HG03469 (cell line): ENCODE measurements around the gene KLF14.
"Not testable (repeated sequence)": the region's sequence is repeated elsewhere in the genome, so short reads cannot be mapped to it uniquely, and the experiment has no call there.

Experiments used
- ATAC-seq: cut with Tn5 transposase; IDR thresholded peaks from one replicate; pipeline ENCODE4 v1.9.1; 2021; ENCODE audit warnings: mild to moderate bottlenecking, moderate library complexity, moderate number of reproducible peaks; ENCODE audit not compliant: unreplicated experiment

Gene KLF14

DNA sequence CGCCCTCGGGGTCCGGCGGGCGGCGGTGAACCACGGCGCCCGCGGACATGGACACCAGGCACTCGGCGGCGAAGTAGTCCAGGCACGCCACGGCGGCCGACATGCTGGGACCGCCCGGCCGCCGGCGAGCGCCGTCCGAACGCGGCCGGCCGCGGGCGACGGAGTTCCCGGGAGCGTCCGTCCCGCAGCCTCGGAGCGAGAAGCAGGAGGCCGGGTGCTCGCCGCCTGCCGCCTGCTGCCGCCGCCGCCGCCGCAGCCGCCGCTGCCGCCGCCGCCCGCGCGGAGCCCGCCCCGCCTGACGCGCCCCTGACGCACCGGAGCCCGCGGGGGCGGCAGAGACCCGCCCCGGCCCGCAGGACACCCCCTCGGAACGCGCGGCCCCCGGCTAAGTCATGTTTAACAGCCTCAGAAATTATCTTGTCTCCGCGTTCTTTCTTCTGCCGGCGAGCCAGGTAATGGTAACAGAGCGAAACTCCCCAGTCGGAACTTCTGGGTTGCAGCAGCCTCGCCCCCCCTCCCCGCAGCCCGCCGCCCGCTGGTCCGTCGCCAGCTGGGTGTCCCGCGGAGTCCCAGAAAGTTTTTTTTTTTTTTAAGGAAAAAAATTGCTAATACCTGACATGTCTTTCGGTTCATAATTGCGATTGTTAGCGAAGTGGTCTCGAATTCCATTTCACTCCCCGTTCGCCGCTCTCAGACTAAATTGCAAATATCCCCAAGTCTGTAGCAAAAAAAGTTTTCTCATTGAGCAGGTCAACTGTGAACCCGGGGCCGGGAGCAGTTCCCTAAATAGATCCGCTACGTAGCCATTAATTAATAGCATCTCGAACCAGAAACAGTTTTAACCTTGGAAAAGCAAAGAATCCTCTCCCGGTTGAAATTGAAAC lies at the start of gene KLF14:
Gene KLF14, minus strand, starts transcription at position 277 of the 884 bp plus-strand sequence. Its CDS starts 174 bp downstream, at position 103.
- ATAC-seq, result no peak

GRCh38 chr7:130781346-130781745 lies 47.3 kb upstream of the KLF14 start:
- ATAC-seq, result no peak

DNA sequence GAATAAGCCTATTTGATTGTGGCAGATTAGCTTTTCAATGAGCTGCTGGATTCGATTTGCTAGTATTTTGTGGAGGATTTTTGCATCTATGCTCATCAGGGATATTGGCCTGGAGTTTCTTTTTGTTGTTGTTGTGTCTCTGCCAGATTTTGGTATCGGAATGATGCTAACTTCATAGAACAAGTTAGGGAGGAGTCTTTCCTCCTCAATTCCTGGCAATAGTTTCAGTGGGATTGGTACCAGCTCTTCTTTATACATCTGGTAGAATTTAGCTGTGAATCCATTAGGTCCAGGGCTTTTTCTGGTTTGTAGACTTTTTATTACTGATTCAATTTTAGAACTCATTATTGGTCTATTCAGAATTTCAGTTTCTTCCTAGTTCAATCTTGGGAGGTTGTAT lies 43.4 kb upstream of the KLF14 start:
- no peak for ATAC-seq

- not testable (repeated sequence) for ATAC-seq
These were observed 38.4 kb upstream of the KLF14 start for GRCh38 chr7:130772456-130772855.

- ATAC-seq, result no peak
These were observed 34.8 kb upstream of the KLF14 start for GRCh38 chr7:130768854-130769253.

- ATAC-seq, result not testable (repeated sequence)
These were observed 30.6 kb upstream of the KLF14 start for GRCh38 chr7:130764569-130764968.

- ATAC-seq, result no peak
These were observed 24.5 kb upstream of the KLF14 start for GRCh38 chr7:130758429-130759056.

DNA sequence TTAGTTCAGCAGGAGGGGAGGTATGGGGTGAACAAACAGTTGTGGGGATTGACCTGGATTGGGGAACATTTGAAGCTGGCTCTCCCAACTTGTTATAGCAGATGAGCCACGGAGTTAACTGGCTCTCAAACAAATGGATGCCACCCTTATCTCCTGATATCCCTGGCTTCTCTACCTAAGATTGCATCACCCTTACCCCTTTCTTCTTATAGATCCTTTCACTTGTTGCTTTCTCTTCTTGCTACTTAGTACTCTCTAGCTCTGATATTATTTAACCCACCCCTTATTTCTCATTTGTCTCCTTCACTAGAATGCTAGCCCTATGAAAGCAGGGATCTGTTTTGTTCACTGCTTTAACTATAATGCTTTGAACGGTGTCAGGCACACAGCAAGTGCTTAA lies 22.3 kb upstream of the KLF14 start:
- no peak for ATAC-seq

DNA sequence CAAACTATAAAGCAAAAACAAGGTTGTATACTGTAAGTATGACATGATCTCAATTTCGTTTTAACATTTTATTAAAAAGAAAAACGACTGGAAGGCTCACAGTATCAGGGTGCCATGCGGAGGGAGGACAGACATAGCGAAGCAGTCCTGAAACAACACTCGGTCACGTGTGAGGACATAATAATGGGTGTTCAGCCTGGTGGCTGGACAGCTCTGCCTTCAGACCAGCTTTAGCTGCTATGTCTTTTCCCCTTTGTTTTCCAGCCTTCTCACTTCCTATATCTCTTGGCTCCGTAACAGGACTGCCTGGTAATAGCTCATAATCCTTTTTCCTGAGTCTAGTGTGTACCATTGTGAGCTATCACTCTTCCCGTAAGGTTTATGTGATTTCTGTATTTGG lies 18.4 kb upstream of the KLF14 start:
- no peak for ATAC-seq

DNA sequence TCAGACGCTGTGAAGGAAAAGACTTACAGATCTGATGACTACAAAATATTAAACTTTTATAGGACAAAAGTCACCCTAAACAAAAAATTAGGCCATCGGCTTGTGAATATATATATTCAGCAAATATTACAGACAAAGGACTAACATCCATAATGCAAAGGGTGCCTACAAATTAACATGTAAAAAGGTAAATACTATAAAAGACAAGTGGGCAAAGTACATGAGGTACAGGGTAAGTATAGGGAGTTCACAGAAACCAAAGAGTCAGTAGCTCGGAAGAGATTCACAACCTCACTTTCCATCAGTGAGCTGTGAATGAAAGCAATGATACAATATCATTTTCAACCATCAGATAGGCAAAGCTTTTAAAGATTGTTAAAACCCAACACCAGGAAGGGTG lies 16.7 kb upstream of the KLF14 start:
- no peak for ATAC-seq

GRCh38 chr7:130748531-130749389 lies 14.8 kb upstream of the KLF14 start:
- ATAC-seq, result no peak

- ATAC-seq, result no peak
These were observed 7.5 kb upstream of the KLF14 start for GRCh38 chr7:130741331-130741995.

GRCh38 chr7:130740606-130741005 lies 6.6 kb upstream of the KLF14 start:
- ATAC-seq, result no peak

- ATAC-seq, result no peak
These were observed 2.4 kb upstream of the KLF14 start for GRCh38 chr7:130736298-130736900.

GRCh38 chr7:130734815-130735716 lies 1.1 kb upstream of the KLF14 start:
- no peak for ATAC-seq

DNA sequence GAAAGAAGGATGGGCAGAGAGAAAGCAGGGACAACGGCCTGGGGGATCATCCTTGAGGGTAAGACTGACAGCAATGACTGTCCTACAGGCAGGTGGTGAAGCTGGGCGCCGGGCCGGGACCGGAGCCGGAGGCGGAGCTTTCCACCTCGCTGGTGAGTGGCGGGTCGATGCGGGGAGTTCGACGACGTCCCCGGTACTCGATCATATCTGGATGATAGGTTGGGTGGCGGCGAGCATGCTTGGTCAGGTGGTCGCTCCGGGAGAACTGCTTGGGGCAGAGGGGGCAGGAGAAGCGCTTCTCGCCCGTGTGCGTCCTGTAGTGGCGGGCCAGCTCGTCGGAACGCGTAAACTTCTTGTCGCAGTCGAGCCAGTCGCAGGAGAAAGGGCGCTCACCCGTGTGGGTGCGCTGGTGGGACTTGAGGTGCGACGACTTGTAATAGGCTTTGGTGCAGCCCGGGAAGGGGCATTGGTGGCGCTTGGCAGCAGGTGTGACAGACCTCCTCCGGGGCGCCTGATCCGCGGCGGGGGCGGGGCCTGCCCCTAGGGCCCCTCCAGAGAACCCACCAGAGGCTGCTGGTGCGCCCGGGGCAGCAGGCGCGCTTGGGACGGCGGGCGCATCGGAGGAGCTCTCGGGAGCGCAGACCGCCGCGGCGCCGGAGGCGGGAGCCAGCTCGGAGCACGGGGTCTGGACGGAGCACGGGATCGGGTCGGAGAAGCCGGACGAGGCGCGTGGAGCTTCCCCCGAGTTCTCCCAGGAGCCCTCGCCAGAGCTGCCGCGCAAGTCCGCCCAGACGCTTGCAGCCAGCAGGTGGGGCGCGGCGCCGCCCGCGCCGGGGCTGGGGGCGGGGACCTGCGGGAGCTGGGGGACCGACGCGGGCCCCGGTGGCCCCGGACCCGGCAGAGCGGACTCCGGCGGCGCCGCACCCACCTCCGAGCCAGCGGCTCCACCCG lies 752 bp downstream of the KLF14 start:
- ATAC-seq, result no peak

DNA sequence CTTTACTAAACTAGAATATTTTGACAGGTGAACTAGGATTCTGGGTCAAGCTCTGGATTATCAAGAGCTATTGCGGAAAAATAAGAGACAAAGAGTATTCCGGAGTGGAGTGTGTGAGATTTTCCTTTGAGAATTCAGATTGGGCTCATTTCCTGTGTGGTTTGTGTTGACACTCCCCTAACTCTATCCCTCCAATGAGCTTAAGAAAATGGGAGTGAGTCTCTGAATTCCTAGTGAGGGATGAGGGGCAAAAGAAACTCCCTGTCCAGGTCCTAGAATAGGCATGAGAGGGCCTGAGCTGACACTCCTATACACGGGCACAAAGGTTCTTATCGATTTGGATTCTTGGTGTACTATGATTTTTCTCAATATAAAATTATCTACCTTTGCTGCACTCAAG lies 10.2 kb downstream of the KLF14 start:
- no peak for ATAC-seq
